K562 (cell line): ENCODE measurements around the gene SSBP2. TPM values are rescaled to one million over a fixed set of nuclear protein-coding genes. Genes with fewer than 3 reads are reported as not detected.

ENCODE experiments used
- CXXC5 ChIP-seq: fragments of 250-450 bp; sonication (Bioruptor Pico); IDR thresholded peaks from 2 replicates; pipeline ENCODE4 v1.8.0; 2022; ENCODE audit warnings: inconsistent platforms, mild to moderate bottlenecking, moderate library complexity
- ERF ChIP-seq: fragments of 450-650 bp; formaldehyde crosslinking; IDR thresholded peaks from 2 replicates; pipeline ENCODE4 v1.4.0; 2020; ENCODE audit warnings: mild to moderate bottlenecking, mixed read lengths
- JUN ChIP-seq, 2 experiments: sonication (generic) in 1 of 2; formaldehyde crosslinking in 1 of 2; IDR thresholded peaks; 2 replicates each; pipeline versions ENCODE4 v1.6.1 to v1.8.0; 2012 to 2022; ENCODE audit warnings: borderline replicate concordance in 2 of 2, mild to moderate bottlenecking in 2 of 2, improper control_type of control experiment in 1 of 2, low read depth in 1 of 2, low read length in 1 of 2, missing genetic modification reagents in 1 of 2
- PPARD ChIP-seq: fragments of 250-450 bp; sonication (Bioruptor Pico); IDR thresholded peaks from 2 replicates; pipeline ENCODE4 v1.8.0; 2022; ENCODE audit warnings: inconsistent platforms, mild to moderate bottlenecking, moderate library complexity
- PRDM10 ChIP-seq: fragments of 450-650 bp; IDR thresholded peaks from 2 replicates; pipeline ENCODE4 v1.6.1; 2018; ENCODE audit not compliant: partially characterized antibody
- RBBP5 ChIP-seq: fragments of 200-600 bp; sonication (generic); IDR thresholded peaks from 2 replicates; pipeline ENCODE4 v1.6.1; 2012; ENCODE audit warnings: borderline replicate concordance, mild to moderate bottlenecking, low read length, control low read depth, inconsistent platforms; ENCODE audit not compliant: insufficient read depth, poor library complexity, severe bottlenecking
- SNAPC5 ChIP-seq: fragments of 250-450 bp; sonication (Bioruptor Pico); IDR thresholded peaks from 2 replicates; pipeline ENCODE4 v1.8.0; 2021; ENCODE audit warnings: moderate library complexity, mild to moderate bottlenecking, inconsistent platforms
- VEZF1 ChIP-seq: fragments of 200-800 bp; sonication (Bioruptor generic); IDR thresholded peaks from 2 replicates; pipeline ENCODE4 v1.6.1; 2017; ENCODE audit warnings: missing genetic modification characterization, missing compliant biosample characterization
- ZBTB9 ChIP-seq: fragments of 450-650 bp; formaldehyde crosslinking; IDR thresholded peaks from 2 replicates; pipeline ENCODE4 v1.4.0; 2020; ENCODE audit warnings: mild to moderate bottlenecking, moderate library complexity
- ZC3H11A ChIP-seq: IDR thresholded peaks from 2 replicates; pipeline ENCODE4 v1.6.1; 2012; ENCODE audit warnings: low read depth, low read length, improper control_type of control experiment
- polyA plus RNA-seq, 8 experiments: library from polyadenylated mRNA; depleted of rRNA in 4 of 8; stranded (reverse) in 5 of 8; unstranded in 3 of 8; fragments of >200 nt; fragmentation: Nextera tagmentation in 2 of 8; fragmentation: Illumina TruSeq in 1 of 8; extraction: Ambion mirVana in 2 of 8; extraction: Trizol in 1 of 8; gene quantifications; 2 replicates each; pipeline versions ENCODE4 v1.2.1 to v1.2.3, GENCODE V29; 2011 to 2014; ENCODE audit warnings: inconsistent platforms in 1 of 8, missing spikeins in 1 of 8
- total RNA-seq, 7 experiments: library from RNA; depleted of rRNA in 6 of 7; stranded (reverse); fragments of >200 nt in 6 of 7; fragmentation: Illumina TruSeq in 2 of 7; extraction: Trizol in 2 of 7; gene quantifications; 2 replicates each; pipeline versions ENCODE4 v1.2.1 to v1.2.3, GENCODE V29; 2011 to 2021; ENCODE audit warnings: low replicate concordance in 1 of 7

SSBP2 gene
- total and polyA plus RNA-seq, 9 of the 15 experiments (the other 6 are each of a cell fraction or from before 2014, with no cell fraction given): 22.3 to 133 (median 42.1) TPM

GRCh38 chr5:81759632-81760005, 8.7 kb upstream of the SSBP2 start (continued):
- TF ChIP-seq ZBTB9 (CRISPR knock-in tag) (no peak), VEZF1 (CRISPR knock-in tag) (no peak), RBBP5 (no peak), ZC3H11A (no peak), JUN (IDR thresholded peaks at IDR 0.05; ENCODE audit: borderline replicate concordance, low read depth, low read length) (no peak), JUN (CRISPR knock-in tag; IDR thresholded peaks at IDR 0.05; ENCODE audit: borderline replicate concordance) (no peak), CXXC5 (no peak), ERF (CRISPR knock-in tag) (peak; percentile 36; the same call in 1 of the 2 replicates), PRDM10 (peak; percentile 97), PPARD (CRISPR knock-in tag) (no peak), SNAPC5 (no peak)
